ENCODE results near the gene CCNY. TPM values are rescaled to one million over a fixed set of nuclear protein-coding genes. Genes with fewer than 3 reads are reported as not detected.

Gene CCNY
- polyA plus RNA-seq, 2 of the 4 experiments (the other 2 are of a cell fraction): 28.1 to 55.5 TPM

DNA sequence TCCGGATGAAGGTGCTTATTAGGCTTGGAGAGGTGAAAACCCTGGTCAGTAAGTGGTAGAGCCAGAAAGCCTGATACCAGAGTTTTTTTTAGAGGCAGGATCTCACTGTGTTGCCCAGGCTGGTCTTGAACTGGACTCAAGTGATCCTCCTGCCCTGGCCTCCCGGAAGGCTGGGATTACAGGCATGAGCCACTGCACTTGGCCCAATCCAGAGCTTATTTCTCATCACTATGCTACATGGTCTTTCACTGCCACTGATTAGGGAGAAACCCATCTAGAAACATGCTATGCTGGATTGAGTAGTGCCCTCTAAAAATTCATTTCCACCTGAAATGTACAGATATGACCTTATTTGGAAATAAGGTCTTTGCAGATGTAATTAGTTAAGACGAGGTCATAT, 240.4 kb downstream of the CCNY start:
- WGBS (ENCODE audit: missing lambda C conversion rate): 95% methylated on average over 3 of the region's 3 CpGs
- Histone ChIP-seq H3K4me1 (no peaks in the 10 kb centered on the region), H3K27ac (no peak overlapping the region), H3K9me3 (no peaks in the 10 kb centered on the region), H3K4me2 (no peak overlapping the region), H3K4me3 (no peak overlapping the region)
- ChIA-PET POLR2A (no interaction called here), CTCF (no interaction called here)
- FAIRE-seq (no peak), DNase-seq (ENCODE audit: low read depth in 1 of 2, low spot score in 1 of 2) (no peak), ATAC-seq (no peak)
- TF ChIP-seq MYC (IDR thresholded peaks at IDR 0.05; ENCODE audit: borderline replicate concordance, low read length) (no peak), HDAC2 (IDR thresholded peaks at IDR 0.05) (no peak), NR3C1 (IDR thresholded peaks at IDR 0.05) (no peak), ZSCAN20 (CRISPR knock-in tag; IDR thresholded peaks at IDR 0.05) (no peak), MAZ (IDR thresholded peaks at IDR 0.05; ENCODE audit: borderline replicate concordance, low read depth, low read length) (no peak), HOXB5 (CRISPR knock-in tag; IDR thresholded peaks at IDR 0.05) (no peak), NPAS2 (CRISPR knock-in tag; IDR thresholded peaks at IDR 0.05; ENCODE audit: borderline replicate concordance) (no peak), FOXS1 (CRISPR knock-in tag; IDR thresholded peaks at IDR 0.05) (no peak)
- TF ChIP-seq, protein P1, sequence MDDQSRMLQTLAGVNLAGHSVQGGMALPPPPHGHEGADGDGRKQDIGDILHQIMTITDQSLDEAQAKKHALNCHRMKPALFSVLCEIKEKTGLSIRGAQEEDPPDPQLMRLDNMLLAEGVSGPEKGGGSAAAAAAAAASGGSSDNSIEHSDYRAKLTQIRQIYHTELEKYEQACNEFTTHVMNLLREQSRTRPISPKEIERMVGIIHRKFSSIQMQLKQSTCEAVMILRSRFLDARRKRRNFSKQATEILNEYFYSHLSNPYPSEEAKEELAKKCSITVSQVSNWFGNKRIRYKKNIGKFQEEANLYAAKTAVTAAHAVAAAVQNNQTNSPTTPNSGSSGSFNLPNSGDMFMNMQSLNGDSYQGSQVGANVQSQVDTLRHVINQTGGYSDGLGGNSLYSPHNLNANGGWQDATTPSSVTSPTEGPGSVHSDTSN (IDR thresholded peaks at IDR 0.05): no peak
- TF ChIP-seq, protein P2, sequence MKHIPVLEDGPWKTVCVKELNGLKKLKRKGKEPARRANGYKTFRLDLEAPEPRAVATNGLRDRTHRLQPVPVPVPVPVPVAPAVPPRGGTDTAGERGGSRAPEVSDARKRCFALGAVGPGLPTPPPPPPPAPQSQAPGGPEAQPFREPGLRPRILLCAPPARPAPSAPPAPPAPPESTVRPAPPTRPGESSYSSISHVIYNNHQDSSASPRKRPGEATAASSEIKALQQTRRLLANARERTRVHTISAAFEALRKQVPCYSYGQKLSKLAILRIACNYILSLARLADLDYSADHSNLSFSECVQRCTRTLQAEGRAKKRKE (CRISPR knock-in tag; IDR thresholded peaks at IDR 0.05; ENCODE audit: low read depth): no peak
- TF ChIP-seq, protein P3, sequence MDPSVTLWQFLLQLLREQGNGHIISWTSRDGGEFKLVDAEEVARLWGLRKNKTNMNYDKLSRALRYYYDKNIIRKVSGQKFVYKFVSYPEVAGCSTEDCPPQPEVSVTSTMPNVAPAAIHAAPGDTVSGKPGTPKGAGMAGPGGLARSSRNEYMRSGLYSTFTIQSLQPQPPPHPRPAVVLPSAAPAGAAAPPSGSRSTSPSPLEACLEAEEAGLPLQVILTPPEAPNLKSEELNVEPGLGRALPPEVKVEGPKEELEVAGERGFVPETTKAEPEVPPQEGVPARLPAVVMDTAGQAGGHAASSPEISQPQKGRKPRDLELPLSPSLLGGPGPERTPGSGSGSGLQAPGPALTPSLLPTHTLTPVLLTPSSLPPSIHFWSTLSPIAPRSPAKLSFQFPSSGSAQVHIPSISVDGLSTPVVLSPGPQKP (IDR thresholded peaks at IDR 0.05; ENCODE audit: low read depth, low read length): no peak

DNA sequence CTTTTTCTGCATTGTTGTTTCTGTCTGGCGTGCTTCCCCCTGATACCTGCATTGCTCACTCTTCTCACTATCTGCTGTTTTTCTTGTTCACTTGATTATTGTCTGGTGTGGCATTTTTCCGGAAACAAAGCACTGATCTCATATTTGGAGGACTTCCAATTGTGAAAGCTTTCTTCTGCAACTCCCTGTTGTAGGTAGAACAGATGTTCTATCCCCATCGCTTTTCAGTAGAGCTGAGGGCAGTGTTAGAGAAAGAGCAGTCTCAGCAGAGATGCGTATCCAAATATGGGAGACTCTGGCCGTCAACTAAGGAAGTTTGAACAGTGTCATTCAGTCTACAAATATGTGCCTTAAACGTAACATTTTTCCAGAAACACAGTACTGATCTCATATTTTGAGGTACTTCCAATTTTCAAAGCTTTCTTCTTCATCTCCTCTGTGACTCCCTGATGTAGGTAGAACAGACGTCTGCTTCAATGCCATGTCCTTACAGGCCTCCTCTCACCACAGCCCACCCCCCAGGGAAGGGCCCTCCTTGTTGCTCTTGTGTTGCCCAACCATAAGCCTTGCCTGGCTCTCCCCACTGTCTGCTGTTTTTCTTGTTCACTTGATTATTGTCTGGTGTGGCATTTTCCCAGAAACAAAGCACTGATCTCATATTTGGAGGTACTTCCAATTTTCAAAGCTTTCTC, 241.8 kb downstream of the CCNY start:
- WGBS (ENCODE audit: missing lambda C conversion rate): 86% methylated on average over 7 of the region's 7 CpGs
- no peak for ATAC-seq

More for the DNA sequence above, 241.8 kb downstream of the CCNY start:
- Histone ChIP-seq H3K4me1 (no peaks in the 10 kb centered on the region), H3K27ac (no peak overlapping the region), H3K4me3 (no peak overlapping the region), H3K9me3 (no peaks in the 10 kb centered on the region), H3K4me2 (no peak overlapping the region)
- POLR2A ChIA-PET: no interaction called here
- TF ChIP-seq, protein P4, sequence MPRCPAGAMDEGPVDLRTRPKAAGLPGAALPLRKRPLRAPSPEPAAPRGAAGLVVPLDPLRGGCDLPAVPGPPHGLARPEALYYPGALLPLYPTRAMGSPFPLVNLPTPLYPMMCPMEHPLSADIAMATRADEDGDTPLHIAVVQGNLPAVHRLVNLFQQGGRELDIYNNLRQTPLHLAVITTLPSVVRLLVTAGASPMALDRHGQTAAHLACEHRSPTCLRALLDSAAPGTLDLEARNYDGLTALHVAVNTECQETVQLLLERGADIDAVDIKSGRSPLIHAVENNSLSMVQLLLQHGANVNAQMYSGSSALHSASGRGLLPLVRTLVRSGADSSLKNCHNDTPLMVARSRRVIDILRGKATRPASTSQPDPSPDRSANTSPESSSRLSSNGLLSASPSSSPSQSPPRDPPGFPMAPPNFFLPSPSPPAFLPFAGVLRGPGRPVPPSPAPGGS (IDR thresholded peaks at IDR 0.05): no peak
- TF ChIP-seq, protein P3 (IDR thresholded peaks at IDR 0.05; ENCODE audit: low read depth, low read length): no peak
- TF ChIP-seq KDM5A (IDR thresholded peaks at IDR 0.05) (no peak), CBX8 (IDR thresholded peaks at IDR 0.05) (no peak), ZNF302 (CRISPR knock-in tag; IDR thresholded peaks at IDR 0.05) (no peak), JUN (IDR thresholded peaks at IDR 0.05) (no peak), CEBPB (IDR thresholded peaks at IDR 0.05) (no peak), EHF (CRISPR knock-in tag; IDR thresholded peaks at IDR 0.05) (no peak)
- TF ChIP-seq, protein P5, sequence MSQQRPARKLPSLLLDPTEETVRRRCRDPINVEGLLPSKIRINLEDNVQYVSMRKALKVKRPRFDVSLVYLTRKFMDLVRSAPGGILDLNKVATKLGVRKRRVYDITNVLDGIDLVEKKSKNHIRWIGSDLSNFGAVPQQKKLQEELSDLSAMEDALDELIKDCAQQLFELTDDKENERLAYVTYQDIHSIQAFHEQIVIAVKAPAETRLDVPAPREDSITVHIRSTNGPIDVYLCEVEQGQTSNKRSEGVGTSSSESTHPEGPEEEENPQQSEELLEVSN (IDR thresholded peaks at IDR 0.05; ENCODE audit: borderline replicate concordance, low read depth): no peak
- TF ChIP-seq, protein P2 (CRISPR knock-in tag; IDR thresholded peaks at IDR 0.05; ENCODE audit: low read depth): no peak
- DNase-seq (ENCODE audit: low read depth in 1 of 2, low spot score in 1 of 2) (no peak), FAIRE-seq (no peak)
- CTCF ChIA-PET: interaction anchor here (1.3 kb wide), 1 partner anchor 15 kb away, joined by 6 read pairs; no protein-coding TSS in a partner anchor
